Measurements from ENCODE around the gene FIGN.

Gene FIGN

GRCh38 chr2:163563336-163563735, 172.5 kb downstream of the FIGN start:
- DNase-seq (ENCODE audit: low spot score), result no peak

GRCh38 chr2:163558251-163559021, 177.4 kb downstream of the FIGN start:
- DNase-seq (ENCODE audit: low spot score), result no peak

More at GRCh38 chr2:163563336-163563735, 172.5 kb downstream of the FIGN start:
- TF ChIP-seq CTCF (IDR thresholded peaks at IDR 0.05; ENCODE audit: extremely low read depth, missing control alignments), result no peak

GRCh38 chr2:163556511-163556910, 179.3 kb downstream of the FIGN start:
- no peak for DNase-seq (ENCODE audit: low spot score)
- TF ChIP-seq CTCF (IDR thresholded peaks at IDR 0.05; ENCODE audit: extremely low read depth, missing control alignments), result no peak

More at GRCh38 chr2:163558251-163559021, 177.4 kb downstream of the FIGN start:
- no peak for TF ChIP-seq CTCF (IDR thresholded peaks at IDR 0.05; ENCODE audit: extremely low read depth, missing control alignments)

GRCh38 chr2:163554864-163555263, 180.9 kb downstream of the FIGN start:
- TF ChIP-seq CTCF (IDR thresholded peaks at IDR 0.05; ENCODE audit: extremely low read depth, missing control alignments), result no peak
- DNase-seq (ENCODE audit: low spot score), result no peak

GRCh38 chr2:163553601-163554000, 182.2 kb downstream of the FIGN start:
- no peak for DNase-seq (ENCODE audit: low spot score)
- no peak for TF ChIP-seq CTCF (IDR thresholded peaks at IDR 0.05; ENCODE audit: extremely low read depth, missing control alignments)

- DNase-seq (ENCODE audit: low spot score), result no peak
- no peak for TF ChIP-seq CTCF (IDR thresholded peaks at IDR 0.05; ENCODE audit: extremely low read depth, missing control alignments)
Measured at GRCh38 chr2:163552758-163553157, 183.1 kb downstream of the FIGN start.

GRCh38 chr2:163551616-163552373, 184.0 kb downstream of the FIGN start:
- DNase-seq (ENCODE audit: low spot score), result no peak

More at GRCh38 chr2:163551616-163552373, 184.0 kb downstream of the FIGN start:
- no peak for TF ChIP-seq CTCF (IDR thresholded peaks at IDR 0.05; ENCODE audit: extremely low read depth, missing control alignments)
